ENCODE measurements around the gene SPATA2.
"Not testable (repeated sequence)": the region's sequence is repeated elsewhere in the genome, so short reads cannot be mapped to it uniquely, and the experiment has no call there.

The SPATA2 gene

GRCh38 chr20:49915380-49916145, at the start of gene SPATA2:
Gene SPATA2 (minus strand): TSS chr20:49915529. CDS start chr20:49908490, 7,039 bp downstream.
- peak; percentile 97 for DNase-seq

GRCh38 chr20:49961413-49961812, 46.1 kb upstream of the SPATA2 start:
- DNase-seq: no peak

- not testable (repeated sequence) for DNase-seq
Observed at GRCh38 chr20:49957089-49957938, 42.0 kb upstream of the SPATA2 start.

GRCh38 chr20:49956689-49957088, 41.4 kb upstream of the SPATA2 start:
- no peak for DNase-seq

GRCh38 chr20:49955830-49956396, 40.6 kb upstream of the SPATA2 start:
- DNase-seq: not testable (repeated sequence)

GRCh38 chr20:49955167-49955566, 39.8 kb upstream of the SPATA2 start:
- no peak for DNase-seq

GRCh38 chr20:49951151-49951550, 35.8 kb upstream of the SPATA2 start:
- no peak for DNase-seq

GRCh38 chr20:49948809-49949507, 33.6 kb upstream of the SPATA2 start:
- no peak for DNase-seq

- DNase-seq: no peak
Observed at GRCh38 chr20:49948178-49948577, 32.8 kb upstream of the SPATA2 start.

- no peak for DNase-seq
Observed at GRCh38 chr20:49945701-49946477, 30.6 kb upstream of the SPATA2 start.

GRCh38 chr20:49945306-49945700, 30.0 kb upstream of the SPATA2 start:
- no peak for DNase-seq

GRCh38 chr20:49942942-49943341, 27.6 kb upstream of the SPATA2 start:
- DNase-seq: no peak

GRCh38 chr20:49942303-49942702, 27.0 kb upstream of the SPATA2 start:
- no peak for DNase-seq

GRCh38 chr20:49941456-49941855, 26.1 kb upstream of the SPATA2 start:
- DNase-seq: no peak

- peak; percentile 27 for DNase-seq
Observed at GRCh38 chr20:49938173-49939163, 23.1 kb upstream of the SPATA2 start.

GRCh38 chr20:49937027-49937929, 21.9 kb upstream of the SPATA2 start:
- DNase-seq: no peak

- peak; percentile 97 for DNase-seq
Observed at GRCh38 chr20:49936153-49937026, 21.1 kb upstream of the SPATA2 start, which contains the start of gene RNF114. Gene RNF114 (plus strand): TSS chr20:49936397. CDS start chr20:49936413, 16 bp downstream.

GRCh38 chr20:49935746-49936152, 20.4 kb upstream of the SPATA2 start:
- DNase-seq: no peak

- no peak for DNase-seq
Observed at GRCh38 chr20:49929142-49929494, 13.8 kb upstream of the SPATA2 start.

Measured in NCI-H2171 (cell line).